Activated CD4-positive, alpha-beta T cell treated with anti-CD3 and anti-CD28 coated beads for 48 hours (primary cell): ENCODE data around the gene SAMD4A.

Experiments
- DNase-seq: peaks from one replicate; pipeline ENCODE4 v3.0.0-alpha.2; 2020

The SAMD4A gene

GRCh38 chr14:54567639-54568561, 972 bp downstream of the SAMD4A start:
- DNase-seq: peak; percentile 63

- no peak for DNase-seq
Measured at GRCh38 chr14:54568821-54569595, 2.1 kb downstream of the SAMD4A start.

- DNase-seq: no peak
Measured at GRCh38 chr14:54570047-54570446, 3.1 kb downstream of the SAMD4A start.

GRCh38 chr14:54570631-54571415, 3.9 kb downstream of the SAMD4A start:
- DNase-seq: no peak

GRCh38 chr14:54572316-54572715, 5.4 kb downstream of the SAMD4A start:
- peak; percentile 40 for DNase-seq

GRCh38 chr14:54574528-54574927, 7.6 kb downstream of the SAMD4A start:
- DNase-seq: no peak

GRCh38 chr14:54577494-54577893, 10.6 kb downstream of the SAMD4A start:
- DNase-seq: no peak

- DNase-seq: no peak
Measured at GRCh38 chr14:54577977-54578376, 11.0 kb downstream of the SAMD4A start.

GRCh38 chr14:54579621-54580020, 12.7 kb downstream of the SAMD4A start:
- DNase-seq: no peak

- DNase-seq: no peak
Measured at GRCh38 chr14:54580933-54581332, 14.0 kb downstream of the SAMD4A start.

GRCh38 chr14:54582334-54582733, 15.4 kb downstream of the SAMD4A start:
- DNase-seq: no peak

GRCh38 chr14:54584097-54584496, 17.2 kb downstream of the SAMD4A start:
- no peak for DNase-seq

GRCh38 chr14:54585214-54585613, 18.3 kb downstream of the SAMD4A start:
- DNase-seq: no peak

GRCh38 chr14:54589076-54589475, 22.1 kb downstream of the SAMD4A start:
- DNase-seq: no peak

GRCh38 chr14:54589843-54590242, 22.9 kb downstream of the SAMD4A start:
- DNase-seq: no peak

GRCh38 chr14:54590481-54590880, 23.6 kb downstream of the SAMD4A start:
- DNase-seq: no peak

GRCh38 chr14:54591461-54591860, 24.5 kb downstream of the SAMD4A start:
- no peak for DNase-seq

- DNase-seq: no peak
Measured at GRCh38 chr14:54591866-54592265, 24.9 kb downstream of the SAMD4A start.

- no peak for DNase-seq
Measured at GRCh38 chr14:54593860-54594259, 26.9 kb downstream of the SAMD4A start.

- DNase-seq: no peak
Measured at GRCh38 chr14:54594537-54594936, 27.6 kb downstream of the SAMD4A start.

GRCh38 chr14:54597795-54598443, 31.0 kb downstream of the SAMD4A start:
- no peak for DNase-seq

GRCh38 chr14:54599966-54600716, 33.2 kb downstream of the SAMD4A start:
- DNase-seq: no peak
